Smooth muscle cell (in vitro differentiated cells): Measurements from ENCODE around the gene MEX3D. TPM values are rescaled to one million over a fixed set of nuclear protein-coding genes. Genes with fewer than 3 reads are reported as not detected.

Experiments used
- DNase-seq: peaks from one replicate; lab custom pipeline; 2025; ENCODE audit not compliant: unreplicated experiment; lab: John Stamatoyannopoulos, UW
- H2AFZ ChIP-seq: fragments of 200-600 bp; sonication (generic); 2 replicates; pipeline ENCODE4 v1.6.0; 2016; ENCODE audit warnings: antibody characterized with exemption, low read depth, mild to moderate bottlenecking
- H3F3A ChIP-seq: fragments of 200-600 bp; sonication (generic); 2 replicates; pipeline ENCODE4 v1.6.0; 2017; ENCODE audit warnings: antibody characterized with exemption, low read depth
- H3K27ac ChIP-seq: fragments of 200-600 bp; sonication (generic); 2 replicates; pipeline ENCODE4 v1.5.1; 2016; ENCODE audit warnings: low read depth, mild to moderate bottlenecking
- H3K27me3 ChIP-seq: fragments of 200-600 bp; sonication (generic); 2 replicates; pipeline ENCODE4 v1.6.1; 2016; ENCODE audit warnings: low read depth, mild to moderate bottlenecking
- H3K36me3 ChIP-seq: fragments of 200-600 bp; sonication (generic); 2 replicates; pipeline ENCODE4 v1.5.1; 2016; ENCODE audit warnings: low read depth
- H3K4me1 ChIP-seq: fragments of 200-600 bp; sonication (generic); 2 replicates; pipeline ENCODE4 v1.5.1; 2016; ENCODE audit warnings: low read depth
- H3K4me2 ChIP-seq: fragments of 200-600 bp; sonication (generic); 2 replicates; pipeline ENCODE4 v1.6.0; 2016; ENCODE audit warnings: mild to moderate bottlenecking
- H3K4me3 ChIP-seq: fragments of 200-600 bp; sonication (generic); 2 replicates; pipeline ENCODE4 v1.5.1; 2016; ENCODE audit warnings: mild to moderate bottlenecking
- H3K79me2 ChIP-seq: fragments of 200-600 bp; sonication (generic); 2 replicates; pipeline ENCODE4 v1.6.0; 2016; ENCODE audit warnings: low read depth, mild to moderate bottlenecking
- H3K9ac ChIP-seq: fragments of 200-600 bp; sonication (generic); 2 replicates; pipeline ENCODE4 v1.6.0; 2016; ENCODE audit warnings: low read depth
- H3K9me3 ChIP-seq: fragments of 200-600 bp; sonication (generic); replicated peaks from 2 replicates; pipeline ENCODE4 v1.5.1; 2016; ENCODE audit warnings: low read depth
- H4K20me1 ChIP-seq: fragments of 200-600 bp; sonication (generic); 2 replicates; pipeline ENCODE4 v1.6.0; 2016; ENCODE audit warnings: low read depth
- CTCF ChIP-seq: fragments of 200-600 bp; sonication (generic); IDR thresholded peaks from 2 replicates; pipeline ENCODE4 v1.5.1; 2017; ENCODE audit warnings: borderline replicate concordance, mild to moderate bottlenecking, antibody characterized with exemption; ENCODE audit not compliant: insufficient read depth, poor library complexity, severe bottlenecking
- WGBS: methylation state at CpG from one replicate; pipeline ENCODE4 v1.1.7; 2016; ENCODE audit warnings: low lambda C conversion rate; 5-methylcytosine and 5-hydroxymethylcytosine counted together
- polyA plus RNA-seq: library from polyadenylated mRNA; unstranded; fragments of >200 nt; fragmentation: Nextera tagmentation; extraction: Ambion mirVana; gene quantifications from 2 replicates; pipeline ENCODE4 v1.2.1, GENCODE V29; 2016
- total RNA-seq: library from RNA; depleted of rRNA; stranded (reverse); fragments of >200 nt; gene quantifications from 2 replicates; pipeline ENCODE4 v1.2.3, GENCODE V29; 2014

The MEX3D gene
- total and polyA plus RNA-seq, 2 experiments from 2014 or later: 8.4 to 28.6 TPM

GRCh38 chr19:1601613-1602064 lies 33.5 kb upstream of the MEX3D start:
- WGBS: 96% methylated on average over 14 of the region's 14 CpGs
- no peak overlapping the region for H2AFZ ChIP-seq
- no peak for TF ChIP-seq CTCF
- H3K27me3 ChIP-seq: no peaks in the 10 kb centered on the region
- no peaks in the 10 kb centered on the region for H3K36me3 ChIP-seq
- no peaks in the 10 kb centered on the region for H3K9me3 ChIP-seq
- no peak overlapping the region for H3K27ac ChIP-seq
- peaks cover 60% of the 10 kb centered on the region for H3K79me2 ChIP-seq
- no peaks in the 10 kb centered on the region for H3K4me1 ChIP-seq
- no peak overlapping the region for H3K4me2 ChIP-seq
- peaks cover 4% of the 10 kb centered on the region for H3F3A ChIP-seq
- H3K4me3 ChIP-seq: no peak overlapping the region
- no peak for DNase-seq
- H3K9ac ChIP-seq: no peak overlapping the region
- H4K20me1 ChIP-seq: peaks cover 61% of the 10 kb centered on the region

- no peaks in the 10 kb centered on the region for H3K9me3 ChIP-seq
- H3F3A ChIP-seq: no peaks in the 10 kb centered on the region
- no peaks in the 10 kb centered on the region for H3K36me3 ChIP-seq
- H2AFZ ChIP-seq: no peak overlapping the region
- no peak overlapping the region for H3K4me3 ChIP-seq
- H4K20me1 ChIP-seq: peaks cover 61% of the 10 kb centered on the region
- H3K9ac ChIP-seq: no peak overlapping the region
- H3K27ac ChIP-seq: no peak overlapping the region
- H3K79me2 ChIP-seq: peaks cover 52% of the 10 kb centered on the region
- no peaks in the 10 kb centered on the region for H3K4me1 ChIP-seq
- 96% methylated on average over 15 of the region's 15 CpGs for WGBS
- DNase-seq: no peak
- no peak overlapping the region for H3K4me2 ChIP-seq
- no peak for TF ChIP-seq CTCF
- H3K27me3 ChIP-seq: no peaks in the 10 kb centered on the region
Observed at GRCh38 chr19:1599460-1599846, 31.3 kb upstream of the MEX3D start.

GRCh38 chr19:1598777-1599459 lies 30.8 kb upstream of the MEX3D start:
- no peak for DNase-seq
- H3K4me1 ChIP-seq: no peaks in the 10 kb centered on the region
- no peaks in the 10 kb centered on the region for H3F3A ChIP-seq
- TF ChIP-seq CTCF: no peak
- H2AFZ ChIP-seq: no peak overlapping the region
- no peaks in the 10 kb centered on the region for H3K9me3 ChIP-seq
- no peak overlapping the region for H3K9ac ChIP-seq
- H3K4me3 ChIP-seq: no peak overlapping the region
- H3K27me3 ChIP-seq: no peaks in the 10 kb centered on the region
- 97% methylated on average over 20 of the region's 20 CpGs for WGBS
- no peak overlapping the region for H3K27ac ChIP-seq
- no peak overlapping the region for H3K4me2 ChIP-seq
- peaks cover 47% of the 10 kb centered on the region for H3K79me2 ChIP-seq
- H4K20me1 ChIP-seq: peaks cover 57% of the 10 kb centered on the region
- H3K36me3 ChIP-seq: no peaks in the 10 kb centered on the region

GRCh38 chr19:1593501-1593772 lies 25.3 kb upstream of the MEX3D start:
- no peak for DNase-seq
- no peaks in the 10 kb centered on the region for H3K27me3 ChIP-seq
- 80% methylated on average over 9 of the region's 10 CpGs for WGBS
- H3K9me3 ChIP-seq: no peaks in the 10 kb centered on the region
- no peak overlapping the region for H3K9ac ChIP-seq
- H3K36me3 ChIP-seq: no peaks in the 10 kb centered on the region
- H4K20me1 ChIP-seq: peaks cover 40% of the 10 kb centered on the region
- TF ChIP-seq CTCF: no peak
- no peak overlapping the region for H2AFZ ChIP-seq
- peak overlapping the region; percentile 50 for H3K4me3 ChIP-seq
- no peaks in the 10 kb centered on the region for H3F3A ChIP-seq
- H3K4me2 ChIP-seq: peak overlapping the region; percentile 87
- H3K4me1 ChIP-seq: no peaks in the 10 kb centered on the region
- H3K27ac ChIP-seq: no peak overlapping the region
- H3K79me2 ChIP-seq: peaks cover 37% of the 10 kb centered on the region
